ENCODE measurements around the gene EMCN.

The EMCN gene

GRCh38 chr4:100428051-100428450 is 89.8 kb downstream of the EMCN start:
- DNase-seq (ENCODE audit: low read depth, low spot score) = no peak
- no peaks in the 10 kb centered on the region for H3K9me3 ChIP-seq (ENCODE audit: low read depth, low read length)
- no peak overlapping the region for H3K4me3 ChIP-seq
- no peak overlapping the region for H3K27ac ChIP-seq
- TF ChIP-seq FOXP2 (optimal IDR thresholded peaks at IDR 0.05; ENCODE audit: control extremely low read depth, extremely low read length, insufficient read depth) = no peak
- no peak for TF ChIP-seq EZH2 (IDR thresholded peaks at IDR 0.05)
- no peak for TF ChIP-seq POLR2AphosphoS5 (IDR thresholded peaks at IDR 0.05; ENCODE audit: borderline replicate concordance, low read depth, low read length)
- H3K36me3 ChIP-seq (ENCODE audit: insufficient read depth, low read length) = no peaks in the 10 kb centered on the region
- H3K9ac ChIP-seq (ENCODE audit: insufficient read length) = no peak overlapping the region

GRCh38 chr4:100424376-100424775 is 93.4 kb downstream of the EMCN start:
- H3K9me3 ChIP-seq (ENCODE audit: low read depth, low read length) = no peaks in the 10 kb centered on the region
- H3K36me3 ChIP-seq (ENCODE audit: insufficient read depth, low read length) = no peaks in the 10 kb centered on the region
- H3K9ac ChIP-seq (ENCODE audit: insufficient read length) = no peak overlapping the region
- TF ChIP-seq FOXP2 (optimal IDR thresholded peaks at IDR 0.05; ENCODE audit: control extremely low read depth, extremely low read length, insufficient read depth) = no peak
- TF ChIP-seq POLR2AphosphoS5 (IDR thresholded peaks at IDR 0.05; ENCODE audit: borderline replicate concordance, low read depth, low read length) = no peak
- TF ChIP-seq EZH2 (IDR thresholded peaks at IDR 0.05) = no peak
- no peak overlapping the region for H3K4me3 ChIP-seq
- no peak for DNase-seq (ENCODE audit: low read depth, low spot score)
- H3K27ac ChIP-seq = no peak overlapping the region

- no peak overlapping the region for H3K27ac ChIP-seq
Measured at GRCh38 chr4:100422894-100423293, 94.9 kb downstream of the EMCN start.

GRCh38 chr4:100421361-100421978 is 96.4 kb downstream of the EMCN start:
- no peaks in the 10 kb centered on the region for H3K9me3 ChIP-seq (ENCODE audit: low read depth, low read length)
- TF ChIP-seq FOXP2 (optimal IDR thresholded peaks at IDR 0.05; ENCODE audit: control extremely low read depth, extremely low read length, insufficient read depth) = no peak
- TF ChIP-seq EZH2 (IDR thresholded peaks at IDR 0.05) = no peak
- no peak for TF ChIP-seq POLR2AphosphoS5 (IDR thresholded peaks at IDR 0.05; ENCODE audit: borderline replicate concordance, low read depth, low read length)
- H3K4me3 ChIP-seq = peak overlapping the region; percentile 65
- peak; percentile 72 for DNase-seq (ENCODE audit: low read depth, low spot score)
- H3K27ac ChIP-seq = peak overlapping the region; percentile 47; the same call in 1 of the 2 replicates
- peak overlapping the region; percentile 69 for H3K9ac ChIP-seq (ENCODE audit: insufficient read length)
- no peaks in the 10 kb centered on the region for H3K36me3 ChIP-seq (ENCODE audit: insufficient read depth, low read length)

More at GRCh38 chr4:100422894-100423293, 94.9 kb downstream of the EMCN start:
- Histone ChIP-seq H3K9ac (ENCODE audit: insufficient read length) (no peak overlapping the region), H3K36me3 (ENCODE audit: insufficient read depth, low read length) (no peaks in the 10 kb centered on the region), H3K4me3 (no peak overlapping the region), H3K9me3 (ENCODE audit: low read depth, low read length) (no peaks in the 10 kb centered on the region)
- DNase-seq (ENCODE audit: low read depth, low spot score) = no peak
- no peak for TF ChIP-seq FOXP2 (optimal IDR thresholded peaks at IDR 0.05; ENCODE audit: control extremely low read depth, extremely low read length, insufficient read depth)
- TF ChIP-seq POLR2AphosphoS5 (IDR thresholded peaks at IDR 0.05; ENCODE audit: borderline replicate concordance, low read depth, low read length) = no peak
- TF ChIP-seq EZH2 (IDR thresholded peaks at IDR 0.05) = no peak

- Histone ChIP-seq H3K36me3 (ENCODE audit: insufficient read depth, low read length) (no peaks in the 10 kb centered on the region), H3K9me3 (ENCODE audit: low read depth, low read length) (no peaks in the 10 kb centered on the region), H3K9ac (ENCODE audit: insufficient read length) (no peak overlapping the region), H3K27ac (no peak overlapping the region), H3K4me3 (peak overlapping the region; percentile 65)
- TF ChIP-seq POLR2AphosphoS5 (IDR thresholded peaks at IDR 0.05; ENCODE audit: borderline replicate concordance, low read depth, low read length) (no peak), EZH2 (IDR thresholded peaks at IDR 0.05) (no peak), FOXP2 (optimal IDR thresholded peaks at IDR 0.05; ENCODE audit: control extremely low read depth, extremely low read length, insufficient read depth) (no peak)
- no peak for DNase-seq (ENCODE audit: low read depth, low spot score)
Measured at GRCh38 chr4:100420571-100420970, 97.3 kb downstream of the EMCN start.

- H3K9ac ChIP-seq (ENCODE audit: insufficient read length) = no peak overlapping the region
- DNase-seq (ENCODE audit: low read depth, low spot score) = no peak
- no peak for TF ChIP-seq EZH2 (IDR thresholded peaks at IDR 0.05)
- no peak for TF ChIP-seq FOXP2 (optimal IDR thresholded peaks at IDR 0.05; ENCODE audit: control extremely low read depth, extremely low read length, insufficient read depth)
- no peak for TF ChIP-seq POLR2AphosphoS5 (IDR thresholded peaks at IDR 0.05; ENCODE audit: borderline replicate concordance, low read depth, low read length)
- no peak overlapping the region for H3K4me3 ChIP-seq
- H3K27ac ChIP-seq = no peak overlapping the region
- H3K36me3 ChIP-seq (ENCODE audit: insufficient read depth, low read length) = no peaks in the 10 kb centered on the region
- H3K9me3 ChIP-seq (ENCODE audit: low read depth, low read length) = no peaks in the 10 kb centered on the region
Measured at GRCh38 chr4:100417565-100417964, 100.3 kb downstream of the EMCN start.

- Histone ChIP-seq H3K4me3 (no peak overlapping the region), H3K27ac (no peak overlapping the region), H3K9me3 (ENCODE audit: low read depth, low read length) (no peaks in the 10 kb centered on the region), H3K9ac (ENCODE audit: insufficient read length) (no peak overlapping the region), H3K36me3 (ENCODE audit: insufficient read depth, low read length) (no peaks in the 10 kb centered on the region)
- no peak for DNase-seq (ENCODE audit: low read depth, low spot score)
- TF ChIP-seq POLR2AphosphoS5 (IDR thresholded peaks at IDR 0.05; ENCODE audit: borderline replicate concordance, low read depth, low read length) = no peak
- TF ChIP-seq FOXP2 (optimal IDR thresholded peaks at IDR 0.05; ENCODE audit: control extremely low read depth, extremely low read length, insufficient read depth) = no peak
- TF ChIP-seq EZH2 (IDR thresholded peaks at IDR 0.05) = no peak
Measured at GRCh38 chr4:100414016-100414790, 103.6 kb downstream of the EMCN start.

GRCh38 chr4:100391863-100392262 is 126.0 kb downstream of the EMCN start:
- Histone ChIP-seq H3K27ac (no peak overlapping the region), H3K9me3 (ENCODE audit: low read depth, low read length) (no peaks in the 10 kb centered on the region), H3K9ac (ENCODE audit: insufficient read length) (no peak overlapping the region), H3K4me3 (no peak overlapping the region), H3K36me3 (ENCODE audit: insufficient read depth, low read length) (no peaks in the 10 kb centered on the region)
- no peak for DNase-seq (ENCODE audit: low read depth, low spot score)
- TF ChIP-seq POLR2AphosphoS5 (IDR thresholded peaks at IDR 0.05; ENCODE audit: borderline replicate concordance, low read depth, low read length) = no peak
- no peak for TF ChIP-seq FOXP2 (optimal IDR thresholded peaks at IDR 0.05; ENCODE audit: control extremely low read depth, extremely low read length, insufficient read depth)
- TF ChIP-seq EZH2 (IDR thresholded peaks at IDR 0.05) = no peak

Data from SK-N-MC (cell line).